Measurements from ENCODE around the gene SEC61A1. TPM values are rescaled to one million over a fixed set of nuclear protein-coding genes. Genes with fewer than 3 reads are reported as not detected.

Gene SEC61A1
- polyA plus RNA-seq, 3 donors: 62.8 to 136 (median 114) TPM

GRCh38 chr3:128100638-128101037, 48.4 kb downstream of the SEC61A1 start:
- Histone ChIP-seq H2AFZ (ENCODE audit: insufficient read depth, low read depth, low read length, poor library complexity, severe bottlenecking) (no peak overlapping the region), H3K27ac (ENCODE audit: low read depth in 1 of 2, low read length in 2 of 2) (no peak overlapping the region), H3K27me3 (ENCODE audit: control insufficient read depth in 2 of 2, insufficient read depth in 2 of 2, low read length in 2 of 2) (no peaks in the 10 kb centered on the region), H3K9ac (ENCODE audit: insufficient read depth, low read length, poor library complexity, severe bottlenecking) (no peak overlapping the region), H3K36me3 (replicated peaks in 1 of 2; ENCODE audit: control insufficient read depth in 1 of 2, insufficient read depth in 2 of 2, low read length in 2 of 2) (peaks cover 60 to 92% of the 10 kb centered on the region in 2 donors), H3K4me1 (ENCODE audit: control insufficient read depth in 1 of 2, insufficient read depth in 2 of 2, low read length in 2 of 2) (no peaks in the 10 kb centered on the region), H3K9me3 (replicated peaks in 1 of 2; ENCODE audit: control insufficient read depth in 1 of 2, insufficient read depth in 1 of 2, low read length in 2 of 2) (no peaks in the 10 kb centered on the region), H3K79me2 (ENCODE audit: insufficient read depth, low read length) (no peaks in the 10 kb centered on the region), H4K20me1 (ENCODE audit: insufficient read depth, low read length) (no peaks in the 10 kb centered on the region), H3K4me3 (replicated peaks in 1 of 3; ENCODE audit: low read depth in 2 of 3, low read length in 3 of 3) (no peak overlapping the region), H3K4me2 (replicated peaks; ENCODE audit: extremely low read depth, low read length, poor library complexity, severe bottlenecking) (no peak overlapping the region)
- Mint-ChIP-seq H3K4me1 (no peaks in the 10 kb centered on the region), H3K36me3 (peaks cover 74 to 94% of the 10 kb centered on the region in 2 donors), H3K27me3 (ENCODE audit: low read depth in 3 of 3) (no peaks in the 10 kb centered on the region), H3K27ac (no peak overlapping the region), H3K4me3 (no peak overlapping the region), H3K9me3 (peaks cover 0 to 1% (median 0%) of the 10 kb centered on the region in 7 donors)
- intact Hi-C loops (cut with micrococcal nuclease): no loop called here
- TF ChIP-seq CTCF (IDR thresholded peaks at IDR 0.05): no peak
- WGBS (ENCODE audit: insufficient coverage): no CpG with 5 or more reads among the region's 2 CpGs
- no peak for DNase-seq

DNA sequence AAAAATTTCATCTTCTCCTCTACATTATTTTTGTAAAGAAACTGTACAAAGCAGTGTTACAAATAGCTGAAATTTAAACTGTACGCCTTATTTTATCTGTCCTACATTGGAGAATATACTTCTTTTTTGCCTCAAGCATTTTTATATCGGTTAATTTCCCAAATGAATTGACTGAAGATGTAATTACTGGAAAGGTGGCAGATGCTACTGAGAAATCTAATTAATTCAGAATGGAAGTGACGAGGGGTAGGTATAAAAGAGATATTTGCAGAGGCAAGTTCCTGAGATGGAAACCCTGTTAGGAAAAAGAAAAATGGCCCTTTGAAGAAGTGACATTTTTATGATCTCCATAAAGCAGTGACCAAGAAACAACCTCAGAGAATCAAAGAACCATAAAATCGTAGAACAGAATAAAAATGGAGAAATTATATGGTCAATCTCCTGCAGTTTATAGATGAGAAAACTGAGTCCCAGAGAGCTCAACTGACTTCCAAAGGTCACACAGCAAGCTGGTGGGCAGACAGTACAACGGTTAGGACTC, 51.0 kb downstream of the SEC61A1 start:
- H3K36me3 ChIP-seq (replicated peaks in 1 of 2; ENCODE audit: control insufficient read depth in 1 of 2, insufficient read depth in 2 of 2, low read length in 2 of 2): peaks cover 38 to 83% of the 10 kb centered on the region in 2 donors
- Mint-ChIP-seq H3K27ac (no peak overlapping the region), H3K27me3 (ENCODE audit: low read depth in 3 of 3) (no peaks in the 10 kb centered on the region), H3K4me3 (no peak overlapping the region), H3K9me3 (no peaks in the 10 kb centered on the region), H3K36me3 (peaks cover 69 to 74% of the 10 kb centered on the region in 2 donors), H3K4me1 (no peaks in the 10 kb centered on the region)
- no peaks in the 10 kb centered on the region for H4K20me1 ChIP-seq (ENCODE audit: insufficient read depth, low read length)
- H3K4me3 ChIP-seq (replicated peaks in 1 of 3; ENCODE audit: low read depth in 2 of 3, low read length in 3 of 3): no peak overlapping the region
- no peaks in the 10 kb centered on the region for H3K9me3 ChIP-seq (replicated peaks in 1 of 2; ENCODE audit: control insufficient read depth in 1 of 2, insufficient read depth in 1 of 2, low read length in 2 of 2)
- DNase-seq: no peak
- H3K27me3 ChIP-seq (ENCODE audit: control insufficient read depth in 2 of 2, insufficient read depth in 2 of 2, low read length in 2 of 2): no peaks in the 10 kb centered on the region
- no peaks in the 10 kb centered on the region for H3K79me2 ChIP-seq (ENCODE audit: insufficient read depth, low read length)
- H3K4me1 ChIP-seq (ENCODE audit: control insufficient read depth in 1 of 2, insufficient read depth in 2 of 2, low read length in 2 of 2): peaks cover 0 to 3% of the 10 kb centered on the region in 2 donors
- WGBS (ENCODE audit: insufficient coverage): 100% methylated on average over 1 of the region's 5 CpGs
- H3K9ac ChIP-seq (ENCODE audit: insufficient read depth, low read length, poor library complexity, severe bottlenecking): no peak overlapping the region
- H2AFZ ChIP-seq (ENCODE audit: insufficient read depth, low read depth, low read length, poor library complexity, severe bottlenecking): no peak overlapping the region
- intact Hi-C loops (cut with micrococcal nuclease): no loop called here
- H3K4me2 ChIP-seq (replicated peaks; ENCODE audit: extremely low read depth, low read length, poor library complexity, severe bottlenecking): no peak overlapping the region
- H3K27ac ChIP-seq (ENCODE audit: low read depth in 1 of 2, low read length in 2 of 2): no peak overlapping the region
- no peak for TF ChIP-seq CTCF (IDR thresholded peaks at IDR 0.05)

Measured in CD14-positive monocyte (primary cell).